ENCODE data around the gene C2CD2L.
"Not testable (repeated sequence)": the region's sequence is repeated elsewhere in the genome, so short reads cannot be mapped to it uniquely, and the experiment has no call there.

The C2CD2L gene

GRCh38 chr11:119166368-119167076, 59.4 kb downstream of the C2CD2L start:
- DNase-seq (ENCODE audit: low read depth), result no peak
- no peak for TF ChIP-seq CTCF (IDR thresholded peaks at IDR 0.05; ENCODE audit: control insufficient read depth, insufficient read depth, low read depth, low read length, missing control alignments)
- H3K4me3 ChIP-seq (ENCODE audit: control insufficient read depth, low read depth, low read length), result no peak overlapping the region

- not testable (repeated sequence) for H3K4me3 ChIP-seq (ENCODE audit: control insufficient read depth, low read depth, low read length); DNase-seq (ENCODE audit: low read depth)
These were observed 59.9 kb downstream of the C2CD2L start for GRCh38 chr11:119167077-119167458.

GRCh38 chr11:119167933-119168332, 60.8 kb downstream of the C2CD2L start:
- no peak overlapping the region for H3K4me3 ChIP-seq (ENCODE audit: control insufficient read depth, low read depth, low read length)
- no peak for TF ChIP-seq CTCF (IDR thresholded peaks at IDR 0.05; ENCODE audit: control insufficient read depth, insufficient read depth, low read depth, low read length, missing control alignments)
- DNase-seq (ENCODE audit: low read depth), result no peak
